Measurements from ENCODE around the gene RIC8A.

GRCh38 chr11:211295-211694 is 3.8 kb downstream of the RIC8A start:
- TF ChIP-seq, protein P1, sequence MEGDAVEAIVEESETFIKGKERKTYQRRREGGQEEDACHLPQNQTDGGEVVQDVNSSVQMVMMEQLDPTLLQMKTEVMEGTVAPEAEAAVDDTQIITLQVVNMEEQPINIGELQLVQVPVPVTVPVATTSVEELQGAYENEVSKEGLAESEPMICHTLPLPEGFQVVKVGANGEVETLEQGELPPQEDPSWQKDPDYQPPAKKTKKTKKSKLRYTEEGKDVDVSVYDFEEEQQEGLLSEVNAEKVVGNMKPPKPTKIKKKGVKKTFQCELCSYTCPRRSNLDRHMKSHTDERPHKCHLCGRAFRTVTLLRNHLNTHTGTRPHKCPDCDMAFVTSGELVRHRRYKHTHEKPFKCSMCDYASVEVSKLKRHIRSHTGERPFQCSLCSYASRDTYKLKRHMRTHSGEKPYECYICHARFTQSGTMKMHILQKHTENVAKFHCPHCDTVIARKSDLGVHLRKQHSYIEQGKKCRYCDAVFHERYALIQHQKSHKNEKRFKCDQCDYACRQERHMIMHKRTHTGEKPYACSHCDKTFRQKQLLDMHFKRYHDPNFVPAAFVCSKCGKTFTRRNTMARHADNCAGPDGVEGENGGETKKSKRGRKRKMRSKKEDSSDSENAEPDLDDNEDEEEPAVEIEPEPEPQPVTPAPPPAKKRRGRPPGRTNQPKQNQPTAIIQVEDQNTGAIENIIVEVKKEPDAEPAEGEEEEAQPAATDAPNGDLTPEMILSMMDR (IDR thresholded peaks at IDR 0.05; ENCODE audit: low read length) = no peak
- no peak for TF ChIP-seq EZH2 (IDR thresholded peaks at IDR 0.05; ENCODE audit: borderline replicate concordance, low read length)

All from OCI-LY1 (cell line).